Activated naive CD4-positive, alpha-beta T cell treated with anti-CD3 and anti-CD28 coated beads, Interleukin-2, amount 50 U/mL, for 16 hours (primary cell): ENCODE data around the gene CITED2.
A peak's percentile ranks its signal among the peaks of the same experiment; 100 is the strongest.

Source experiments
- DNase-seq: peaks from one replicate; pipeline ENCODE4 v3.0.0-alpha.2; 2020

Gene CITED2

GRCh38 chr6:139381216-139381865 is 6.9 kb upstream of the CITED2 start:
- no peak for DNase-seq

DNA sequence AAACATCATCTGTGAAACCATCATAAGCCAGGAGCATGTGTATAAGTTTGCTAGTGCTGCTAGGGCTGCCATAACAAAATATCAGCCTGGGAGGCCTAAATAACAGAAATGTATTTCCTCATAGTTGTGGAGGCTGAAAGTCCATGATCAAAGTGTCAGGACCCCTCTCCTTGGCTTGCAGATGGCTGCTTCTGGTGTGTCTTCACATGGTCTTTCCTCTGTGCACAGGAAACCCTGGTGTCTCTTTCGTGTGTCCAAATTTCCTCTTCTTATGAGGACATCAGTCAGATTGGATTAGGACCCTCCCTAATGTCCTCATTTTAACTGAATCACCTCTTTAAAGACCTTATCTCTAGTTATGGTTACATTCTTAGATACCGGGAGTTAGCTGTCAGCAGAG is 6.2 kb upstream of the CITED2 start:
- no peak for DNase-seq

- no peak for DNase-seq
Observed at GRCh38 chr6:139380168-139380567, 5.7 kb upstream of the CITED2 start.

GRCh38 chr6:139378882-139379341 is 4.5 kb upstream of the CITED2 start:
- DNase-seq = no peak

- no peak for DNase-seq
Observed at GRCh38 chr6:139378226-139378625, 3.8 kb upstream of the CITED2 start.

- no peak for DNase-seq
Observed at GRCh38 chr6:139376604-139377218, 2.3 kb upstream of the CITED2 start.

DNA sequence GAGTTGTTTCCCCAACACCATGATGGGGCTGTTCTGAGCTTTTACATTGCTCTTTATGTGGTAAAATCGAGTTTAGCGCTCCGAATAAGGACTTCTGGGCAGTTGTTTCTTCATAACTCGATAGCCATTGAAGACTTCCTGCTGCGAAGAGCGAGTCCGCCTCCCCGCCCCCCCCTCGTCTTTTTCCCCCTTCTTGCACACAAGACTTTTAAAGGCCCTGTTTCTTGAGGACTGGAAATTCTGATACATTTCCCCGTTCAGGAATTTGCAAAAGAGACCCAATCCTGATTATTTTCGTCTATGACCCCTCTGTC is 1.5 kb upstream of the CITED2 start:
- no peak for DNase-seq

DNA sequence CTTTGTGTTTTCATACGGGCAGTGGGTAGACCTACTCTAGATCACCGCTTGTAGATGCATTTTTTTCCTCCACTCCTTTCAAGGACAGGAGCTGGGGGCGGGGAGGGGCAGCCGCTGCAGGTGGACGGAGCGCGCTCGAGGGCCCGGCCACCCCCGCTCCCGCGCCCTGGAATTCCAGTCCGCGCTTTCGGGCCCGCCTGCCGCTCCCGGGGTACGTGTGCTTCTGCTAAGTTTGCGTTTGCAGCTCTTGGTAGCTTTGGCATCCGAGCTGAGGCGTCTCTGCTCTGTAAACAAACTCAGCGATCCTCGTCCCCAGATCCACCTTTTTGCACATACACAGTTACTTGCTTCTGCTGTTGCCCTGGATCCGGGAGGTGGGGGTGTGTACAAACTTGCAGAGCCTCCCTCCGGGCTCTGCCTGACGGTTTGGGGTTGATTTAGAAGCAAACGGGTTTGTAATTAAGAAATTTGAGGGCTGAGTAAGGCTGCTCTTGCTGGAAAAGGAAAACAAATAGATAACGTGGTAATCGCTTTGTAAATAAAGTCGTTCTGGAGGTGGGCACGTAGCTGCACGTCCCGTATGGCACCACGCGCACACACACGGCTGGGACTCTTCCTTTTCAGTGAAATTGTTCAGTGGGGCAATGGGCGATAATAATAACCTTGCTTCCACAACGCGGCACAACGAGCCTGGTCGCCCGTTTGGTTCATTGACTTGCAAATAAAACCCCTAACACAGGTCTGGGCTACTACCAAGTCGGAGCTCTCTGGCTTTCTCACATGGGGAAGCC is 973 bp upstream of the CITED2 start:
- peak; percentile 85 for DNase-seq

DNA sequence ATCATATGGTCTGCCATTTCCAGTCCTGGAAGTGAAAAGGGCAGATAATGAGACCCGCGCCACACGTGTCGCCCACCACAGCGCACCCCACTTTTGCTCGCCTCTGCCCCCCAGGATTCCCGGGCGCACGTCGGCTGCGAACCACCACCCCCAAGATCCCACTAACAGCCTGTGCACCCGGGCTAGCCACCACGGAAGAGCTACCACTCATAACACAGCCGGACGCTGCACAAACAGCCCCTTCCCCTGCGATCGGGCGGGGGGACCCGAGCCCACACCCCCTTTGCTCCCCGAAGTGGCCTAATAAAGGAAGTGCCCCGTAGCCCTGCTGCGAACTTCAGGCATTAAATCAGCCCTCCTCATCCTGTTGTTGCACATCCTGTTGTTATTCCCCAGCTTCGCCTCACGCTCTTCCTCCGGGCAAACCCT is 506 bp downstream of the CITED2 start:
- no peak for DNase-seq

DNA sequence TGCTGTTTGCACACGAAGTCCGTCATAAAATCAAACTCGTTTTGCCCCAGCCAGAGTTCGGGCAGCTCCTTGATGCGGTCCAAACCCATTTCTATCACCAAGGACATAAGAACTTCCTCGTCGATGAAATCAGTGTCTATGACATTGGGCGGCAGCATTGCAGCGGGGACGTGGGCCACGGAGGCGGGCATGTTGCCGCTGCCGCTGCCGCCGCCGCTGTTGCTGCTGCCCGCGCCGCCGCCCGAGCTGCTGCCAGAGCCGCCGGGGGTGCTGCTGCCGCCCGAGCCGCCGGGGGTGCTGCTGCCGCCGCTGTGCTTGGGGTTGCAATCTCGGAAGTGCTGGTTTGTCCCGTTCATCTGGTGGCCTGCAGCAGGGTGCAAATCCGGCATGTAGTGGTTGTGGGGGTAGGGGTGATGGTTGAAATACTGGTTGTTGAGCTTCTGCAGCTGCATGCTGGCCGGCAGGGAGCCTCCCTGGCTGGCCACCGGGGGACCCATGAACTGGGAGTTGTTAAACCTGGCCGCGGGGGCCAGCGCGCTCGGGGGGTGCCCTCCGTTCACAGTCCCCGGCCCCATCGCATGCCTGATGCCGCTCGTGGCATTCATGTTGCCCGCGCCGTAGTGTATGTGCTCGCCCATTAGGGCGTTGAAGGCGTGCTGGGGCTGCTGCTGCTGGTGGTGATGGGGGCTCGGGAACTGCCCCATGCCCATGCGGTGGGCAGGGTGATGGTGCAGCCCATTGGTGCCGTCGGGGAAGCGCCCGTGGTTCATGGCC is 1.1 kb downstream of the CITED2 start:
- DNase-seq = peak; percentile 79

DNA sequence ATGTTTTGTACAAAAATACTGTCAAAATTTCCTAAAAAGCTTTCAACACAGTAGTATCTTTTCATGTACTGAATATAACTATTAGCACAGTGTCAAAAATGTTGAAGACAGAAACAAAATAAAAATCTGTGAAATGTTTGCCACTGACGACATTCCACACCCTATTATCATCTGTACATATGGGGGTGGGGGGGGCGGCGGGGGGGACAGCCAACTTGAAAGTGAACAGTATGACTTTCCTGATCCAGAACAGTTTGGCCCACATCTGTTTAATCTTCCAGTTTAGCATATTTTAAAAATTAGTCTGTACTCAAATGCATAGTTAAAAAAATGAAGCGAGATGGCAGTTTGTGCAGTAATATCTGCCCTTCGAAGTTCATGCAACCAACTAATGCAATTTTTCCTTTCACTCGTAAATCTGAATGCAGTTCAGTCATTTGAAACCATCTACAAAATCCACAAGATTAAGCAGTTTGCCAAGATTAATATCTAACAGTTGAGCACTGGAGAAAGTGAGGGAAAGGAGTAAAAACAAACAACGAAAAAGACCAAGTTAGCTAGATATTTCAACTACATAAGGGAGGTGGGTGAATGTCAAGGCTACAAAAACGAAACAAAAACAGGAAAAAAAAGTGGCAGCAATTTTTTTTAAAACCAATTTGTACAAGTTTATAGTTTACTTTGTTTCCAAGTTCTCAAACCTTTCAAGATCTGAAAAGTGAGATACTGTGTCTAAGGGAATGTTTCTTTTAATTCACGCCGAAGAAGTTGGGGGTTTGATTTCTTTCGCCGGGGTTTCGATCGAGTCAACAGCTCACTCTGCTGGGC is 1.9 kb downstream of the CITED2 start:
- no peak for DNase-seq

GRCh38 chr6:139371421-139372203 is 2.8 kb downstream of the CITED2 start:
- DNase-seq = no peak

GRCh38 chr6:139370999-139371345 is 3.5 kb downstream of the CITED2 start:
- DNase-seq = no peak

DNA sequence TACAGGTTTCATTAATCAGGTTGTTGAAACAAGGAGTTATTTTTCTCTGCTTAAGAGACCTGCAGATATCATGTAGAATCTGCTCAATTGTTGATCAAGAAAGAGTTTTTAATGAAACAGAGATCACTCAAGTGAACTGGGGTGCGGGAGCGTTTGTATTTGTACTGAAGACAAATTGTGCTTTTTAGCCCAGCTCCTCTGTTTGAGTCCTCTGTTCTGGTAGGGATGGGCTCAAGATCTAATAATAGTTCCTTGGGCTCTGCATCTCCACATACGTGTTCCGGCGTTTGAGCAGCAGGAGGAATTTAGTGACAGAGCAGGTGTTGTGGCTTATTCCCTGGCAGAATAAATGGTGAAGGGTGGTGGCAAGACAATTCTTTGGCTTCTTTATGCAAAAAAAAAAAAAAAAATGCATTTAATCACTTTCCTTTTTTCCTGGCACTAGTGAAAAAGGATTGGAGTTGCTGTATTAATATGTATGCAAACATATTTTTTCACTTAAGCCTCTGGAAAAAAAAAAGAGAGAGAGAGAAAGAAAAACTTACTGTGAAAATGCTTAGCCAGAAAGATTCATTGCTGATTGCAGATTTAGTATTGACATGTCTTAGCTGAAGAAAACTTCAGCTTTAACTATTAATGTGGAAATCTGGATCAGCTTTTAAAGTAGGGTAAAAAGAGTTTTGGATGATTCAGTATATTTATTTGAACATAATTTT is 4.0 kb downstream of the CITED2 start:
- DNase-seq = no peak

DNA sequence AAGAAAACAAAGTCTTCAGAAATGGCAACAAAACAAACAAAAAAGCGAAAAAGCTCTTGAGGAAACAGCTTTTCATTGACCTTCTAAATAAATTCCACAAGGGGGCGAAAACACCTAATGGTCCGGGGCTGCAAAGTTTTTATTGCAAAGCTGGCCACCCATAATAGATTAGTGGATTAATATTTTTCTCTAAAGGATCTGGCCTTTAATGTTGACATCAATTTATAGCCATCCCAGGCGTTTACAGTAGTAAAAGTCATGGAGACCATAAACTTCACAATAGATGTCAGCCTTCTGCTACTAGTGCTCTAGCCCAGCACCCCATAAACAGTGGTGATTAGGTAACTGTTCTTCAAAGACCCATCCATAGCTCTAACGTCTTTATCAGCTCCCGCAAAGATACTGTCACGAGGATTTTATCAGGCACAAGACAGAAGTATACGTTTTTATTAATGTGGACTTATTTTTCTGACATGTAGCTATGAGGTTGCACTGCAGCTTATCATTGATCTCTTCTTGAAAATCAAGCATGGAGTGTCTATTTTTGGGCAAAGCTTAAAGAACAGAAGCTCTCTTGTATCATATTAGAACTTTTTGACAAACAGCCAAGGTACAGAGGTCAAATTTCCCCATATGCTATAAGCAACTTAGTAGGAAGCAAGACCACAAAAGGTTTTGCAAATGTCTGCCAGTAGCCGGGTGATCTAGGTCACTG is 4.7 kb downstream of the CITED2 start:
- DNase-seq = no peak

DNA sequence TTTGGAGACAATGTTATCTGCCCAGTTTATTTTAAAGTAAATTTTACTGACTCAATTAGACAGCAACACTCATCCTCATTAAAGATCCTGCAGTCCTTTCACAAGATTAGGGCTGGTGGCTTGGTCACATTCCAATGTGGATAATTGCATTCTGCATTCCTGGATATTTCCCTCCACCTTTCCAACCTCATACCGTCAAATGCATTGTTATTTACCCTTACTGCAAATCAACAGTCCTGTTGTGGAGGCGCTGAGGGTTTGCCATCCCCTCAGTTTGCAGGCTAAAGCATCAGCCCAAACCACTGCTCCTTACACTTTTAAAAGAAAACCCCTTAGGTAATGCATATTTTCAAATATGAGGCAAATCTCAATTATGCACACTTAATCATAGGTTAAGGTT is 5.4 kb downstream of the CITED2 start:
- DNase-seq = no peak

DNA sequence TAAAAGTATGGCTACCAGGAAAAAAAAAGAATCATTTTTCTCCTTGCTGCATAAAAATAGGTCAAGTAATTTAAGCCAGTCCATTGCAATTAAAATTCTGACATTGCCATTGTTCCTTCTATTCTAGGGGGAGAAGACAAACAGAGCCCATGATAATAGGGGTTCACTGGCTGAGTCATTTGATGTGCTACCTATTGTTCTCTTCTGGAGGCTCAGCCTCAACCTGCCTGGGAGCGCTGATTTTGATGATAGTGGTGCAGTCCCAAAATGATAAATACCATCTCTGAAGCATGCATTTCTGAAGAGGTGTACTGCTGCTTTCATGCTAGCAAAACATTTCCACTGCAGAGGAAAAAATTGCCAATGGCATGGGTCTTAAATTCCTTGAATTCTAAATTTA is 5.8 kb downstream of the CITED2 start:
- DNase-seq = no peak

DNA sequence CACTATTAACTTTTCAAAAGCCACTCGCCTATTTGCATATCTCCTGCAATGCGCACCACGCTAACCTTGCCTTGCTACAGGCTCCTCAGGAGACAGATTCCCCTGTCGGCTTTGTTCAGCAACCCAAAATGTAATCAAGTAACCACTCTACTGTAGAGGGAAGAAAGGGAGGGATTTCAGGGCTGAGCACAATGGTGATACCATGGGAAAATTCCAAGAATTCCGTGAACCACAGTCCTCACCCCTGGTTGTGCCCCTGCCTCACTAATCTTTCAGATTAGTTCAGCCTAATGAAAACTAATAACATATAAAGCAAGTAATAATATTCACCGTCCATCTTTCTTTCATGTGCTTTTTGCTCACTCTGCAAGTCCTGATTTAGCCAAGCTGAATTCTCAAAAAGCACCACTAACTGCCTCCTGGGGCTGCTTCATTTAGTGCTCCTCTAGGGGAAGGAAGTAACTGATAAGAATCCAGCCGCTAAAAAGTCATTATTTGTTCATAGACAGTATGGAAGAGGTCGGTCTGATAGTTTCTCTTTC is 6.6 kb downstream of the CITED2 start:
- DNase-seq = no peak

DNA sequence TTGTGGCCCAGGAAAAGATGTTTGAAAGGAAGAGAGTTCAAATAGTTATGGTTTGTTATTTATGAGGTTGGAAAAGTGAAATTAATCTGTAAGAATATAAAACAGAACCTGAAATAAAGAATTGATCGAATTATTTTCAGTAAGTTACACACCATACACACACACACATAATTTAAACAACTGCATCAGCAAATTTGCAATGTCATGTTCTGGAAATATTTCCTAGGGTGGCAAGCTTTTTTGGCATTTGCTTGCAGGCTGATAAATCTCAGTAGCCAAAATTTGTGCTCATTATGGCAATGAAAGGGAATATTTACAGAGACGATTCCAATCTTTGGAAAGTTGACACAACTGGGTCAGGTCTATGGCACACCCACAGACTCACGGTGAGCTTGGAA is 9.5 kb downstream of the CITED2 start:
- DNase-seq = no peak

- no peak for DNase-seq
Observed at GRCh38 chr6:139364302-139364981, 10.0 kb downstream of the CITED2 start.
